Aorta (tissue), 5 donors: ENCODE measurements around the gene CHD5. TPM values are rescaled to one million over a fixed set of nuclear protein-coding genes. Genes with fewer than 3 reads are reported as not detected.

Experiments used
- ATAC-seq: fragments of 200-7000 bp; cut with Tn5 transposase; one replicate; pipeline ENCODE4 v1.9.1; 2022; ENCODE audit warnings: moderate library complexity; ENCODE audit not compliant: low FRiP score
- DNase-seq, 2 donors: peaks; one replicate each; pipeline ENCODE4 v3.0.0-alpha.2; 2020
- H3K27ac ChIP-seq, 2 donors: one replicate each; pipeline ENCODE4 v1.5.1; 2013; ENCODE audit warnings: low read length in 2 of 2, mild to moderate bottlenecking in 2 of 2, moderate library complexity in 2 of 2, control low read depth in 1 of 2, inconsistent platforms in 1 of 2, low read depth in 1 of 2
- H3K27me3 ChIP-seq, 2 donors: one replicate each; pipeline ENCODE4 v1.6.1; 2013; ENCODE audit warnings: control low read depth in 1 of 2, low read length in 1 of 2, mild to moderate bottlenecking in 1 of 2, moderate library complexity in 1 of 2; ENCODE audit not compliant: insufficient read depth in 2 of 2, control insufficient read depth in 1 of 2
- H3K36me3 ChIP-seq, 2 donors: one replicate each; pipeline ENCODE4 v1.6.1; 2013; ENCODE audit warnings: control low read depth in 1 of 2, low read length in 1 of 2, mild to moderate bottlenecking in 1 of 2; ENCODE audit not compliant: insufficient read depth in 2 of 2, control insufficient read depth in 1 of 2
- H3K4me1 ChIP-seq, 2 donors: one replicate each; pipeline ENCODE4 v1.6.1; 2013; ENCODE audit warnings: low read length in 2 of 2, control low read depth in 1 of 2, mild to moderate bottlenecking in 1 of 2, moderate library complexity in 1 of 2; ENCODE audit not compliant: insufficient read depth in 2 of 2, control insufficient read depth in 1 of 2
- H3K4me3 ChIP-seq, 2 donors: one replicate each; pipeline ENCODE4 v1.5.1; 2013; ENCODE audit warnings: low read length in 2 of 2, control low read depth in 1 of 2, mild to moderate bottlenecking in 1 of 2
- H3K9me3 ChIP-seq: one replicate; pipeline ENCODE4 v1.6.1; 2013; ENCODE audit warnings: mild to moderate bottlenecking, low read length; ENCODE audit not compliant: control insufficient read depth
- WGBS, 2 donors: extraction: QIAGEN DNeasy Blood & Tissue Kit; methylation state at CpG; one replicate each; pipeline ENCODE4 v1.1.7; 2013; 5-methylcytosine and 5-hydroxymethylcytosine counted together
- intact Hi-C, 2 donors: fragments of 100-400 bp; cut with DNase I; formaldehyde crosslinking; loops; one replicate each; pipeline versions ENCODE4 v1.14.2 to v1.15.0; 2022
- polyA plus RNA-seq, 2 donors: library from polyadenylated mRNA; stranded (reverse); fragments of 200-250 nt; gene quantifications; one replicate each; pipeline ENCODE4 v1.2.3, GENCODE V29; 2013
- total RNA-seq, 2 donors: library from RNA; stranded (reverse); fragmentation: NEBNext Ultra II Directional; extraction: Animal tissue kit (Norgen Biotek cat#: 25700); gene quantifications; one replicate each; pipeline ENCODE4 v1.2.1, GENCODE V29; 2021
- donor health status: healthy with polysubstance abuse.
- donor health status: Bipolar disorder and iron deficiency.
- donor health status: DM: no; HTN: no; CAD: no.
- donor health status: DM: no; HTN: no; CAD: no.
- donor health status: DM: yes; HTN: yes; CAD: no.

Gene CHD5
- total and polyA plus RNA-seq, 4 donors, result 0.24 to 2.5 (median 0.32) TPM

DNA sequence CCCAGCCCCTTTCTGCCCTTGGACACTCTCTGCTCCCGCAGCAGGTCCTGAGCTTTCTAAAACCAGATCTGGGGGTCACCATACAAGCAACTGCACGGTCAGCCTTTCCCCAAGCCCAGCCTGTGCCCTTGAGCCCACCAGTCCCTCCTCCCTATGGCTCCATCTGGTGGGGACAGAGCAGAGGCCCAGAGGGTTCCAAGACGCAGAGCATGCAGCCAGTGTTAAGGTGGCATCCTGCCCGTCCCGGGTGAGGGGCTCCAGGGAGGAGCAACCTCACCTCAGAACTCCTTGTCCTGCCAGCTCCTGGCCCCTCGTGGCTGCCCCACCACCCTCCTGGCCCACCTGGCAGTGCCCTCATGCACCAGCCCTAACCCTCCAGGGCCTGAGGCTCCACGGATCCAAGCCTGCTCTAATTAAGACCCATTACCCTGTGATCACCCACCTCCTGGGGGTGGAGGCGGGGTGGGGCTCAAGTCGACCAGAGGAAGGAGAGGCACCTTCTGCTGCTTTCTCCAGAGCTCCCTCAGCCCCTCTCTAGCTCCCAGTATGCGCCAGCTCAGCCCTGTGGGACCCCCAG, 8.5 kb downstream of the CHD5 start:
- Histone ChIP-seq H3K9me3 (no peaks in the 10 kb centered on the region), H3K36me3 (no peaks in the 10 kb centered on the region), H3K27me3 (no peaks in the 10 kb centered on the region), H3K27ac (no peak overlapping the region), H3K4me1 (no peaks in the 10 kb centered on the region), H3K4me3 (no peak overlapping the region)
- 53 to 54% methylated on average over 9 to 10 of the region's 10 CpGs for WGBS, 2 donors
- DNase-seq, result no peak
- intact Hi-C loops, result no loop called here
- ATAC-seq, result no peak

DNA sequence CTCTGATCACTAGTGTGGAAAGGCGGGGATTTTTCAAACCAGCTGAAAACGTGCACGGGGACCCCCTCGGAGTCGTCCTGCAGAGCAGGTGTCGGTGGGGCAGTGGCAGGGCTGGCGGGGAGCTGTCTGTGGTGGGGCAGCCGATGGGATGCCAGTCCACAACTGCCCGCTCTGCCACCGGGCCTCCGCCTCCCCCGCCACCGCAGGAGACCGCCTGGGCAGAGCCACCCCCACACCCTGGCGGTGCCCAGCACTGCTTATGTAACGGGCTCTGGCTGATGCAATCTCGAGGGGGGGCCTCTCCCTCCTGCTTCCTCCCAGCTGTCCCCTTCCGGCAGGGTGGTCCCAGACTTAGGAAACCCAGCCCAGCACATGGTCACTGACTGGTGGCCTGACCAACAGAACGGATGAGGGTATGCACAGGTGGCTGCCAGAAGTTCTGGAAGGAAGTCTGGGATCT, 9.3 kb downstream of the CHD5 start:
- DNase-seq (no peak), ATAC-seq (no peak)
- WGBS, 2 donors, result 72 to 73% methylated on average over 19 of the region's 19 CpGs
- H3K27ac ChIP-seq, result no peak overlapping the region
- no peaks in the 10 kb centered on the region for H3K27me3 ChIP-seq
- intact Hi-C loops, result no loop called here
- no peaks in the 10 kb centered on the region for H3K9me3 ChIP-seq
- H3K36me3 ChIP-seq, result no peaks in the 10 kb centered on the region
- H3K4me3 ChIP-seq, result no peak overlapping the region
- H3K4me1 ChIP-seq, result no peaks in the 10 kb centered on the region

GRCh38 chr1:6170116-6170741, 9.9 kb downstream of the CHD5 start:
- Histone ChIP-seq H3K4me3 (no peak overlapping the region), H3K9me3 (no peaks in the 10 kb centered on the region), H3K36me3 (no peaks in the 10 kb centered on the region), H3K27ac (no peak overlapping the region), H3K27me3 (no peaks in the 10 kb centered on the region), H3K4me1 (no peaks in the 10 kb centered on the region)
- 79 to 80% methylated on average over 16 of the region's 16 CpGs for WGBS, 2 donors
- ATAC-seq (no peak), DNase-seq (no peak)
- intact Hi-C loops, result no loop called here

DNA sequence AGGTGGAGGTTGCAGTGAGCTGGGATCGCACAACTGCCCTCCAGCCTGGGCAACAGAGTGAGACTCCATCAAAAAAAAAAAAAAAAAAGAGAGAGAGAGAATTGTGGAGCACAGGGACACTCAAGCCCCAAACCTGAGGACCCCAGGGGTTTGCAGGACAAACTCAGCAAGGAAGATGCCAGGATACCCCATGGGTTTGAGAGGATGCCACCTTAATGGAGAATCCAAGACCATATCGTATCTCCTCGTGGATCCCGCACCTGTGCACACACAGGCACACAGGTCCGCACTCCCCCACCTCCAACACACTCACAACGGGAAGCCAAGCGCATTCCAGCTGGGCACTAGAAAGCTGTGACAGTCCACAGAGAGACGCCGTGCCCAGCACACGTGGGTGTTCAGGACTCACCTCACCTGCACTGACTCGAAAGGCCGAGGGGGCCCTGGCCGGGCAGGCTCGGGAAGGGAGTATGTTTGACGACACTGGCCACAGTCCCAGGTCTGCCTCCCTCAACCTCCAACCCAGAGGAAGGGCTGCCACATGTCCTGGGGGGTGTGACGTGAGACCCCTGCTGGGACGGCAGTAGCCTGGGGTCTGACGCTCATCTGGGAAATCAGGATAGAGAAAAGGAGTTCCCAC, 11.1 kb downstream of the CHD5 start:
- WGBS, 2 donors, result 73 to 76% methylated on average over 18 of the region's 18 CpGs
- intact Hi-C loops, result no loop called here
- H3K4me3 ChIP-seq, result no peak overlapping the region
- no peaks in the 10 kb centered on the region for H3K36me3 ChIP-seq
- no peak for ATAC-seq
- DNase-seq, result no peak
- no peaks in the 10 kb centered on the region for H3K4me1 ChIP-seq
- no peaks in the 10 kb centered on the region for H3K9me3 ChIP-seq
- H3K27me3 ChIP-seq, result no peaks in the 10 kb centered on the region
- no peak overlapping the region for H3K27ac ChIP-seq

DNA sequence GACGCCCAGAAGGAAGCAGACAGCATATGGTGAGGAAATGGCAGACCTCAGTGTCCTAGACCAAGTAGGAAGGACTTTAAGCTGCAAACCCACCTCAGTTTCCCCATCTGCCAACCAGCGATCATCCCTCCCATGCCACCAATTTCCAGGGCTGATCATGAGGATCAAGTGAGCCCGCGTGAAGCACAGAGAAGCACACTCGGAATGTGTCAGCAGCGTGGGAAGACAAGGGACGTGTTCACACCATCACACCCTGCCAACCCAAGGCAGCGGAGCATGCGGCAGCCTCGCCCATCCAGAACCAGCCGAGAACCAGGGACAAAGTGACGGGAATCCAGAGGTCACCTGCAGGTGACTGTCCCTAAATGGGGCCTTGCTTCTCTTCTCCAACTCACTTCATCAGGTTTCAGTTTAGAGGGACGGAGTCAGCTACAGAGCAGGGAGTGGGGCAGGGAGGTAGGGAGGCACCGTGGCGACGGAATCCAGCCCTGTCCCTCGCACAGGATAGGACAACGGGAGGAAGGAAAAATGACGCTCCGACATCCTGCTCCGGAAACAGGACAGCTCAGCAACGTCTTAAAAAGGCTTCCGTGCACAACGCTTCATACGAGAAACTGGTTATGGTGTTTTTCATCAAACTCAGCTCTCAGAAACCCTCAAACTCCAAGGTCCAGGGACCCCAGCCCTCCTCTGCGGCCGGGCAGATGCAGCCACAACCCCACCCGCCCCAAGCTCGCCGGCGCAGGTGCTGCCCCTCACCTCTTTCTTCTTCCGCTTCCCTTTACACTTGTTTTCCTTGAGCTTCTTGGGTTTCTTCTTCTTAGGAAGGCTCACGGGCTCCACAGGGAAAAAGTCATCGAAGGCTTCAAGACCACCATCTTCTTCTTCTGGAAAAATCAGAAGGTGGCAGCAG, 12.5 kb downstream of the CHD5 start:
- DNase-seq, result no peak
- H3K36me3 ChIP-seq, result no peaks in the 10 kb centered on the region
- intact Hi-C loops, result no loop called here
- H3K4me1 ChIP-seq, result no peaks in the 10 kb centered on the region
- H3K27ac ChIP-seq, result no peak overlapping the region
- 82 to 83% methylated on average over 34 of the region's 34 CpGs for WGBS, 2 donors
- no peaks in the 10 kb centered on the region for H3K27me3 ChIP-seq
- H3K4me3 ChIP-seq, result no peak overlapping the region
- H3K9me3 ChIP-seq, result no peaks in the 10 kb centered on the region
- no peak for ATAC-seq

- intact Hi-C loops, result no loop called here
- ATAC-seq (no peak), DNase-seq (no peak)
- H3K9me3 ChIP-seq, result no peaks in the 10 kb centered on the region
- no peaks in the 10 kb centered on the region for H3K4me1 ChIP-seq
- H3K27me3 ChIP-seq, result no peaks in the 10 kb centered on the region
- H3K27ac ChIP-seq, result no peak overlapping the region
- H3K4me3 ChIP-seq, result no peak overlapping the region
- no peaks in the 10 kb centered on the region for H3K36me3 ChIP-seq
- WGBS, 2 donors, result 83% methylated on average over 19 of the region's 19 CpGs
Observed at GRCh38 chr1:6166655-6167390, 13.3 kb downstream of the CHD5 start.

GRCh38 chr1:6166221-6166620, 13.9 kb downstream of the CHD5 start:
- Histone ChIP-seq H3K27ac (no peak overlapping the region), H3K4me3 (no peak overlapping the region), H3K9me3 (no peaks in the 10 kb centered on the region), H3K36me3 (no peaks in the 10 kb centered on the region), H3K4me1 (no peaks in the 10 kb centered on the region), H3K27me3 (no peaks in the 10 kb centered on the region)
- no peak for ATAC-seq
- WGBS, 2 donors, result 60 to 64% methylated on average over 8 to 10 of the region's 10 CpGs
- intact Hi-C loops, result no loop called here
- DNase-seq, result no peak

DNA sequence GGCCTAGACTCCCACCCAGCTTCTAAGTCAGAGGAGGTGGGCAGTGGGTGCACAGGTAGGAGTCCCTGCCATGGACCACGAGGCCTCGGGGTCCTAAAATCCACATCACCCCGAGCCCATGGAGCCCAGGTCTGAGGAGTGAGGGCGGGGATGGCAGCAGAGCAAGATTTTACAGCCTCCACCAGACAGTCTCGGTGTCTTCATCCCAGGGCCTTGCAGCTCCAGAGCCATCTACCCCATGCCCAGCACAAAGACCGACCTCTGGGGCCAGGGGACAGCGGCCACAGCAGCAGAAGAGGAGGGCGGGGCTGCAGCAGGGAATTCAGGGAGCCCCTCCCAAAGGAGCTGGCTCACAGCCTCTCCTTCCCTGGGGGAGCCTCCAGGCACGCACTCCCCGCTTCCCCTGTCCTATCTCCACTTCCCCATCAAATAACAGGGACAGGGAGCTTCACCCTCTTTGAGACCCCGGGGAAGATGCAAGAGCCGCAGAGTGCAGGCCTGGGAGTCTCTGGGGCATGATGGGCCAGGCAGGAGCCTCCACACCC, 14.6 kb downstream of the CHD5 start:
- 75 to 77% methylated on average over 12 of the region's 12 CpGs for WGBS, 2 donors
- intact Hi-C loops, result no loop called here
- DNase-seq (no peak), ATAC-seq (no peak)
- Histone ChIP-seq H3K27me3 (no peaks in the 10 kb centered on the region), H3K4me1 (no peaks in the 10 kb centered on the region), H3K4me3 (no peak overlapping the region), H3K27ac (no peak overlapping the region), H3K9me3 (no peaks in the 10 kb centered on the region), H3K36me3 (no peaks in the 10 kb centered on the region)
